ENCODE measurements around the gene GTPBP1. TPM values are rescaled to one million over a fixed set of nuclear protein-coding genes. Genes with fewer than 3 reads are reported as not detected.

GTPBP1 gene
- polyA plus RNA-seq, 4 donors: 36.8 to 63.6 (median 52.3) TPM

DNA sequence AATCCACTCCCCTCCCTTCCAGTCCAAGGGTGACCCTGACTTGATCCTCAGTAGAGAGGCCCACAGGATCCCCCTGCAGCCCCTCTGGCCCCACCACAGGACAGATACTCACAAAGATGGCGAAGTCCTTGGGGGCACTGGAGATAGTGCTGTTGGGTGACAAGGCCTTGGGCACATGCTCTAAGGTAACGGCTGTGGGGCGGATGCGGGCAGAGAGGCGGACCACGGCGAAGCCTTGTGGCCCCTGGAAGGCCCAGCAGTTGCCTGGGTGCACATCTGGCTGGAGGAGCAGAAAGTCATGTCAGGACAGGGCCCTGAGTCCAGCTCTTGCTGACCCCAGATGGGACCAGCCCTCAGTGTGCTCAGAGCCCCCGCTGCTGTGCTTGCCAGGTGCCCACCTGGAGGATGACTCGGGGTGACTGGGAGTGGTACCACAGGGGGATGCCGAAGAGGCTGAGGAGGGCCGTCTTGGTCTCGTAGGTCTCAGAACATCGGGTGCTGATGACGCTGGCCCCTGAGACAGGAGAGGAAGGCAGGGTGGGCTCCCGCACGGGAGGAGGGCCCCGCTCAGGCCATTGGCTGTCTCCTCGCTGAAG, 32.8 kb downstream of the GTPBP1 start:
- no peak for DNase-seq (ENCODE audit: low read depth in 4 of 4, low spot score in 2 of 4)

DNA sequence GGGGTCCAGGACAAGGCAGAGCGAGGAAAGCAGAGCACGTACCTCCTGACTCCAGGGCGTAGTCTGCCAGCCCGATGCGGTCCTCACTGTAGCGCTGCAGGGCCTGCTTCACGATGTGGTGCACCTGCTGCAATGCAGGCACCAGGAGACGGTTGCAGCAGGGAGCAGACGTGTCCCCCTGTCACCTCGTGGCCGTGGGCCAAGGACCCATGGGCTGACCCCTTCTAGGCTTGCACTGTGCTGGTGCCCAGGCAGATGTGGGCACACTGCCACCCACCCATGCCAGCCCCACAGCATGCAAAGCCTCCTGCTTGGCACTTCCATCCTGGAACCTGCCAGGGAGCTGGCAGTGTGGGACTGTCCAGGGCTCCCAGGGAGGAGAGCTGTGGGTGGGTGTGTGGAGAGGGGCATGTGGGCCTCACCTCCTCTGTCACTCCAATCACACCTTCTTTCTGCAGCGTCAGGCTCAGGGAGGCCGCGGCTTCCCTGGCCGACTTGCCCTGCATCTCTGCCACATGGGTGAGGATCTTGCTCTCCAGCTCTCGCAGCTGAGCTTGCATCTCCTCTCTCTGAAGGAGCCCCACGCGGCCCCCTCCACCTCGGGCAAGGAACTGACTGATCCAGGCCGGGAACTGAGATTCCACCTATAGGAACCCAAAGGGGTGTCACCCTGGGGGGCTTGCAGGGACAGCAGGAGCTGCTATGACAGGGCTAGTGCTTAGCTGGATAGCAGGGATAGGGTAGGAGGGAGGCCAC, 33.7 kb downstream of the GTPBP1 start:
- DNase-seq (ENCODE audit: low read depth in 4 of 4, low spot score in 2 of 4): no peak

DNA sequence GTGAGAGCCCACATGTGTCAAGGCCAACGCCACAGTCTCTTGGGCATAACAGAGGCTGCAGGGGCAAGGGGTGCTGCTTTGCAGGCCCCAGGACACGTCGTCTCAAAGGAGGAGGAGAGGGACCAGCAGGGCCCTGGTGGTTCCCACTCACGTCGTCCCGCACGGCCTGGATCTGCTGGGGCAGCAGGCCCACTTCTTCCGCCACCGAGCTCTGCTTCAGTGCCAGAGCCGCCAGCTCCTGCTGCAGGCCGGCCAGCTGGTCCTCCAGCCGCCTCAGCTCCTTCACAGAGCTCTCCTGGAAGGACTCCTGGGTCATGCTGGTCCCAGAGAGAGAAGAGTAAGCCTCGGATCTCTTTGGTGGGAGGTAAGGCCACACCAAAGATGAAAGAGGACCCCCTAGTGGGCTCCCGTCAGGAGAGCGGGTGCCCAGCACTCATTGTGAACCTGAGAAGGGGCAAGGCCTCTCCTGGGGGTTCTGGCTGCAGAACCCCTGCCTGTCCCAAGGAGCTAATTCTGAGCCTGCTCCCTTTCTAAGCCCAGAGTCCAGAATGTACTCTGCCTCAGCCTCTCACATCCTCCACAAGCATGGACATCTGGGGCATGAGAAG, 34.5 kb downstream of the GTPBP1 start:
- DNase-seq (ENCODE audit: low read depth in 4 of 4, low spot score in 2 of 4): no peak

DNA sequence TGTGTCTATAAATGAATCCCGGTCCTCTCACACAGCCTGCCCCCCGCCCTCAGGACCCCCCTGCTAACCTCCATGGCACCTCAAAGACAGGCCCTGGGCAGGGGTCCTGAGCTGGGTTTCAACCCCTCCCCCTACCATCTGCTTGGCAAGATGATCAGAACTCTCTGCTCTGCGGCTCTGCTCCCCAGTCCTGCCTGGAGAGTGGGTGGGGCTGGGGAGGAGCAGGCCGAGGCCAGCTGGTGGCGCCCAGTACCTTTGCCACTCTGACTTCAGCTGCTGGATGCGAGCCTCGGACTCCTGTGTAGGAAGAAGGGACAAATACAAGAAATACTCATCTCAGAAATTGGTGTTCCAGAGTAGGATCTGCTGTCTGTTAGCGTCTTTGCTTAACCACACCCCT, 35.0 kb downstream of the GTPBP1 start:
- DNase-seq (ENCODE audit: low read depth in 4 of 4, low spot score in 2 of 4): no peak

DNA sequence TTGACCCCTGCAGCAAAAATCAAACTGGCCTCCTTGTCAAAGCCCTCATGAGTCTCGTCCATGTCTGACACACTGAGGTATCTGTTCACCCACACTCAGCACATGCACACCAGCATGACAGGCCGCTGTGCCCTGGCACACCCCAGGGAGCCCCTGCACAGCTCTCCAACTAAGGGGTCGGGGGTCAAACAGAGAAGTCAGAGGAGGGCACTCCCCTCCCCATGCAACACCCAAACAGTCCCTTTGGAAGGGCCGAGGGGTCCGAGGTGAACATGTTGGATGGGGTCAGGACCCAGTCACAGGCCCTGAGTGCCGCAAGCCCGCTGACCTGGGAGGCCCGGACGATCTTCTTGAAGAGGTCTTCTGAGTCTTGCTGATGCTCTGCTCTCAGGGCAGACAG, 35.4 kb downstream of the GTPBP1 start:
- no peak for DNase-seq (ENCODE audit: low read depth in 4 of 4, low spot score in 2 of 4)

DNA sequence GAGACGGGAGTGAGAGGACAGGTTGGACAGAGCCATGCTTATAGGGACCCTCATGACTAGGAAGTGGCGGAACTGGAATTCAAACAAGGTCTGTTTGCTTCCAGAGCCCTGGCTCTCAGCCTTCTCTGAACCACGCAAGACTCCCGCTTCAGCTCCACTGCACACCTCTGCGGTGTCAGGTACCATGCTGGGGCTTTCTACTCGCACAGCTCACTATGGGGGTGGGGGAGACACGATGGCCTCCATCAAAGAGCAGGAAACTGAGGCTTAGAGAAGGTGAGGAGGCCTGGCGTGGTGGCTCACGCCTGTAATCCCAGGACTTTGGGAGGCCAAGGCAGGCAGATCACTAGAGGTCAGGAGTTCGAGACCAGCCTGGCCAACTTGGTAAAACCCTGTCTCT, 35.8 kb downstream of the GTPBP1 start:
- no peak for DNase-seq (ENCODE audit: low read depth in 4 of 4, low spot score in 2 of 4)

DNA sequence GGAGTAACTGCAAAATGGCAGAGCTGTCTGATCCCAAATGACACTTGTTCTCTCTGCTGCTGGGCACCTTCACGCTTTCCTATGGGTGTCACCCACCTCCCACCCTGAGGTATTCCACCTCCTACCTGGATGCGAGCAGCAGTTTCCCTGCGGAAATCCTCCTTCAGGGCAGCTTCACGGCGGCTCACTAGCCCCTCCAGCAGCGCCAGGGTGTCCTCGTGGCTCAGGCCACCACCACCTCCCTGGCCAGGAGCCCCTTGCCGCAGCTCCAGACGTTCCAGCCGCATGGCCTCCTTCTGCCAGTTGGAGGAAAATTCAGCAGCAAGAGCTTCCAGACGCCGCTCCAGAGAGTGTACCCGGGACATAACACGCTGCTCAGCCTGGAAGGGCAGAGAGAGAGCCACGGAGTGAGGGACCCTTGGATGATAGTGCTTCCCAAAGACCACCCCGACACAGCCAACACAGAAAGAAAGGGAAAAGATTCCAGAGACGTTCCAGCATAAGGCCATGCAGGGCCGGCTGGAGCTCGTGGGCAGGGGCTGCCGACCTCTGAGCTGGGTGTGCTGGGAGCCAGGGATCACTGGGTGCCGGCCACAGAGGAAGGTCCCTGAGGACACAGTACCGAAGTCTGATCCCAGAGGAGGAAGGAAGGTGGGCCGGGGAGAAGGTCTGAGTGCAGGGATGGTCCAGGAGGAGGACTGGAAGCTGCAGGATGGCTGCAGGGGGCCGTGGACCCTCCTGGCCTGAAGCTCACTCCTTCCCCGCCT, 36.6 kb downstream of the GTPBP1 start:
- no peak for DNase-seq (ENCODE audit: low read depth in 4 of 4, low spot score in 2 of 4)

DNA sequence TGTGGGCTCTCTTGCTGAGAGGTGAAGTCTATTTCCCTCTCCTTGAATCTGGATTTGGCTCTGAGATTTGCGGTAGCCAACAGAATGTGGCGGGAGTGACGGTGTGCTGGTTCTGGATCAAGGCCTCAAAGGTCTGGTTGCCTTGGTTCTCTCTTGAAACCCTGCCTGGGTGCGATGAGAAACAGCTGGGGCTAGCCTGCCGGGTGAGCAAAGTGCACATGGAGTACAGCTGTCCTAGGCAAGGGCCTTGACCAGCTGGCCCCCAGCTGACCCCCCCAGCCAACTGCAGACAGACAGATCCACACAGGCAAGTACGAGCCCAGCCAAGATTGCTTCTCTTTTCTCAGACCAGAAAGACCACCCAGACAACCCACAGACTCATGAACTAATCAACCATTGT, 39.2 kb downstream of the GTPBP1 start:
- no peak for DNase-seq (ENCODE audit: low read depth in 4 of 4, low spot score in 2 of 4)

DNA sequence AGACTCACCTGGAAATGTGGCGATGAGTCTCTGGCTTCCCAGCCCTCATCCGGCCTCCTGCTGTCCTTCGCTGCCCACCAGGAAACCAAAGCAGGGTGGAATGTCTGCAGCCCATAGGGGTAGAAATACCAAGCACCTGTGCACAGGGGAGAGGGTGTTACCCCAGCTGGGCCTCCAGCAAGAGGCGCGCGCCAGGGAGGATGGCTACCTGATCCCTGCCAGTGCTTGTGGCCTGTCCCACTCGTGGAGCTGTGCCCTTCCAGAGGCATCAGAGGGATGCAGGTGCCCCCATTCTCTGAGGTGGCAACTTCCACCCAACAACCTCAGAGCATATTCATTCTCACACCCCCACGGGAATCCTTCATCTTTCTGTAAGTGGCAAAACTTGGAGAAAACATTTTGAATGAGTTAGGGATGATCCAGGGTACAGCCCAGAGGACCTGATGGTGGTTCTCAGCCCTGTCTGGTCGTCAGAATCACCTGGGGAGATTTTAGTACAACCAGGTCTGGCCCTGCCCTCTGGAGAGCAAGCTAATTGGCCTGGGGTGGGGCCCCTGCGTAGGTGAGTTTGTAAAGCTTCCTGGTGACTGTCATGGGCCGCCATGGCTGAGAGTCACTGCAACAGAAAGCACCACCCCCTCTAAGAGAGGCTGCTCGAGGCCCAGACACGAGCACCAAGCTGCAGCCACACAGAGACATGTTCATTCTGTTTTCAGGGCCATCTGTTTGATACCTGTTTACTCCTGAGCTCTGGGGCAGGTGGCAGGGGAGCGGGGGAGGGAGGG, 40.1 kb downstream of the GTPBP1 start:
- DNase-seq (ENCODE audit: low read depth in 4 of 4, low spot score in 2 of 4): no peak

DNA sequence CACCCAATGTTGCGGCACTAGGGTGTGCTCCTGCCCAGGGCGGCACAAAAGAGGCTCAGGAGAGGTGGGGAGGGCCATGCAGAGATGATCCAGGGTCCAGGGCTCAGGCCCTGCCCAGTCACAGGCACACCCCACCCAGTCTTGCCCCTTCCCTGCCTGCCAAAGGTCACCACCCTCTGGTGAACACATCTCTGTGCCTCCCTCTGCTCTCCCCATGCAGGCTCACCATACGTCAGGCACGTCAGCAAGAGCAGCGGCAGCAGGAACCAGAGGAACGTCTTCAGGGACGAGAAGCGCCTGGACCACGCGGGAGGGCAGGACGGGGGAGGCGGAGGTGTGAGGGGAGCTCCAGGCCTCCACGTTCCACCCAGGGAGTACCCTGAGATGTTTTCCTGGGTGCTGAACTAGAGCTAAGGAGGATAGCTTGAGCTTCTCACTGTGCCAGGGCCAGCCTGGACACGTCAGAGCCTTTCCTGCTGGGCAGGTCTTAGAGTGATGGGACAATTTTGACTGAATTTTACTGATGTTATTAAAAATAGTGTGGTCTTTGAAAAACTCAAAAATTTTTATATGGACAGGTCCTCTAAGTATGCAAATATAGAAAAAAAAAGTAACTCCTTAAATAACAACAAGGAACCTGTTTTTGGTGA, 42.9 kb downstream of the GTPBP1 start:
- DNase-seq (ENCODE audit: low read depth in 4 of 4, low spot score in 2 of 4): no peak

DNA sequence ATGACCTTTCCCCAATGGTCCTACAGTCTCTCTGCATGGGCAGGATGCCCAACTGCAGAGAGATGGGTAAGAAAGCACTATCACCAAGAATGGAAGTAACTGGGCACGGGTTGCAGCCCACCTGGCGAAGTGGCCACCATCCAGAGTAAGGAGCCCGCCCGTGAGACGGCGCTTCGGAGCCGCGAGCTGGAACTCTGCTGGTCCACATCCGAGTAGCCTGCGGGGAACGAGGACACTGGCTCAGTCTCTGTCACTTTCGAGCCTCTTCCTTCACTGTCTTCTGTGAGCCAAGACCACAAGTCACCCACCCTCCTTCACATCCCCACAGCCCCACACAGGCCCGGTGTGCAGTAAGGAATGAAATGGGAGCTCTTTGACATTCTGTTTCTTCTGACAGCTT, 44.4 kb downstream of the GTPBP1 start:
- DNase-seq (ENCODE audit: low read depth in 4 of 4, low spot score in 2 of 4): no peak

DNA sequence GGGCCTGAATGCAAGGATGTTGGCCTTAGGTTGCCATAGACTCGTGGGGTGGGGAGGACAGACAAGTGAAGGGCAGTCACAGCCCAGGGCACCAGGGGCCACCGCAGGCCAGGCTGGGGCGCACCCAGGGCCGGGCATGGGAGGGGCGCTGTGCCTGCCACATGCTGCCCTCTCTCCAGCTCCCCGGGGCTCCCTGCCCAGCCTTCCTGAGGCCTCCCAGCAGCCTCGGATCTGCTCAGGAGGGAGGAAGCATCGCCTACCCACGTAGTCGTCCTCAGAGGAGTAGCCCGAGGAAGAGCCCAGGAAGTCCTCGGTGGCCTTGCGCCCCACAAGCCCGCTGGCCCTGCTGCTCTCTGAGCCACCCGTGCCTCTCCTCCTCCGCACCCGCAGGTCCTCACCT, 44.9 kb downstream of the GTPBP1 start:
- no peak for DNase-seq (ENCODE audit: low read depth in 4 of 4, low spot score in 2 of 4)

DNA sequence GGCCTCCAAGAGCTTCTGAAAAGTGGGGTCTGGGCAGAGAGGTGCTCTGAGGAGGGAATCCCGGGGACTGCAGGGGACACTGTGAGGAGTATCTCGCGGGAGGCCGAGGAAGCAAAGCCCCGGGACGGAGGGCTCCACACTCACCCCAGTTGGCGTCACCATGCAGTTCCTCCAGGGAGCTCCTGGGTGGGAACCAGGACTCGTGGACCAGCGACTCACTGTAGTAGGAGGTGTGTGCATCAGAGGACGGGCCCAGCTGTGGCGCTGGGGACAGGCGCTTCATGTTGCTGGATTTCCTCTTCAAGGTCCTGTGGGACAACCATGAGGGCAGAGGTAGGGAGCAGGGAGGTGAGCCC, 45.3 kb downstream of the GTPBP1 start:
- no peak for DNase-seq (ENCODE audit: low read depth in 4 of 4, low spot score in 2 of 4)

DNA sequence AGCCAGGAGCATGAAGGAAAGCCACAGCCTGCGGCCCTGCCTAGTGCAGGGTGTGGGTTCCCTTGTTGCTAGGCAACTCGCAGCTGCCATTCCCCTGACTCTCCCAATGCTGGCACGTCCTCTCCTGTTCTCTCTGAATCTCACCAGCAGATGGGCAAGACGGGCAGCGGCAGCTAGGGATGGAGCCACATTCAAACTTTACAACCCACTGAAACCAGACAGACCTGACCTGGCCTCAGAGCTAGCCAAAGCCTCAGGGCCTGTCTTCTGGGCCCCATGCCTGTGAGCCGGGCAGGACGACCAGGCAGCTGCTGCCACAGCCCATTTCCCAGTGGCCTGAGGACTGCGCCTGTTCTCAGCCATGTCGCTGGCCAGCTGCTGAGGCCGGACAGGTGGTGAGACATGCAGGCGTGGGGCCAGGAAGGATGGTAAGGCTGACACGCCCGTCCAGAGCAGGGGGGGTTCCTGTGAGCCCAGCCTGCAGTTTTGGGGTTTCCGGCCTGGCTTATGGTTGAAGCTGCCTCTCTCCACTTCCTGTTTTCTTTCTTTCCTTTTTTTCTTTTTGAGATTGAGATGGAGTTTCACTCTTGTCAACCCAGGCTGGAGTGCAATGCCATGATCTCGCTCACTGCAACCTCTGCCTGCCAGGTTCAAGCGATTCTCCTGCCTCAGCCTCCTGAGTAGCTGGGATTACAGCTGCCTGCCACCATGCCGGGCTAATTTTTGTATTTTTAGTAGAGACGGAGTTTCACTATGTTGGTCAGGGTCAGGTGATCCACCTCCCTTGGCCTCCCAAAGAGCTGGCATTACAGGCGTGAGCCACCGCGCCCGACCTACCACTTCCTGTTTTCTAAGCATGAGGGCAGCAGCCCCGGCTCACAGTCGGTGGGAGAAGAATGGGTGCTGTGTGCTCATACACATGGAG, 45.9 kb downstream of the GTPBP1 start:
- DNase-seq (ENCODE audit: low read depth in 4 of 4, low spot score in 2 of 4): no peak

DNA sequence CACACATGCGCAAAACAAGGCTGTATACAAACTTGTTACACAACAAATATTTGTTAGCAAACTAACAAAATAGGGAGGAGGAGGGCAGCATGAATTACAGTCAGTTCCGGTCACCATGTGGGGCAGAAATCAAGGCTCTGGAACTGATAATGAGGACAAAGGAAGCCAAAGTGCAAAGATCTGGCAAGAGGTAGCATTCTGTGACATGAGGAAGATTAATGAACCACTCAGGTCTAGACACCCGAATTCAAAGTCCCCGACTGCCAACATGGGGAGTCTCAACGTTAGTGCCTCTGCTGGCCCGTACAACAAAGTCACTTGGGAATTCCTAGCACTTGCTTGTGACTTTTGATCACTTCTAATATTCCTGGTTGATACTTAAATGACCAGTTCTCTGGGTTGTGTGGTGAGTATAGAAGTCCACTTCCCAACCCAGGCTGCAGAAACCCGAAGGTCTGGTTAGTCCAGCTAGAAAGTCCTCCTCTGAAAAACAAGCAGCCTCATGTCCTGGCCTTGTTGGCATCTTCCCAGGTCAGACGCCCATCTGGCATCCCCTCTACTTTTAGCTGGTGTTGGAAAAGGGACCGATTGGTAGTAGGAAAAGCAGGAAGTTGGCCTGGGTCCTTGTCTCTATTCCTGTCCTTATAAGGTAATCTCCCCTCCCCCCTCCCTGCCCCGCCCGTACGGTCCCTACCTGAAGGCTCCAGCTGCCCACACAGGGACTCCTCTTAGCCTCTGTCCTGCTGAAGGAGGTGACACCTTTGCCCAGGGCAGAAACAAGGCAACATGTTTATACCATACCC, 48.4 kb downstream of the GTPBP1 start:
- DNase-seq (ENCODE audit: low read depth in 4 of 4, low spot score in 2 of 4): no peak

DNA sequence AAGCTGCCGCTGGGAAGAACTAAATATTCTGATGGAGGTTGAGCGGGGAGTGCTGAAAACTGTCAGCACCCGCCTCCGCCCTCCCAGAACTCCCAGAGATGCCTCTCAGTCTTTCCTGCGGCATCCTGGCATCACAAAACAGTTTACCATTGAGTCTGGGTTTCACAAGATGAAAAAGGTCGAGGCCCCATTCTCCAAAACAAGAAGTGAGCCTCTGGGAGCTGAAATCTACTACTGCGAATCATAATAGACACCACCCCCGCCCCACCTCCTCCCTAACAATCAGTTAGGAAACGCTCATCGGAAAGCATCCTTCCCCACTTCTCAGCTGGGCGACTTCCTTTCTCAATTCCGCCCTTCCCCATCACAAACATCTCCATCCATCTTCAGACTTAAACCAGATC, 49.0 kb downstream of the GTPBP1 start:
- DNase-seq (ENCODE audit: low read depth in 4 of 4, low spot score in 2 of 4): no peak

DNA sequence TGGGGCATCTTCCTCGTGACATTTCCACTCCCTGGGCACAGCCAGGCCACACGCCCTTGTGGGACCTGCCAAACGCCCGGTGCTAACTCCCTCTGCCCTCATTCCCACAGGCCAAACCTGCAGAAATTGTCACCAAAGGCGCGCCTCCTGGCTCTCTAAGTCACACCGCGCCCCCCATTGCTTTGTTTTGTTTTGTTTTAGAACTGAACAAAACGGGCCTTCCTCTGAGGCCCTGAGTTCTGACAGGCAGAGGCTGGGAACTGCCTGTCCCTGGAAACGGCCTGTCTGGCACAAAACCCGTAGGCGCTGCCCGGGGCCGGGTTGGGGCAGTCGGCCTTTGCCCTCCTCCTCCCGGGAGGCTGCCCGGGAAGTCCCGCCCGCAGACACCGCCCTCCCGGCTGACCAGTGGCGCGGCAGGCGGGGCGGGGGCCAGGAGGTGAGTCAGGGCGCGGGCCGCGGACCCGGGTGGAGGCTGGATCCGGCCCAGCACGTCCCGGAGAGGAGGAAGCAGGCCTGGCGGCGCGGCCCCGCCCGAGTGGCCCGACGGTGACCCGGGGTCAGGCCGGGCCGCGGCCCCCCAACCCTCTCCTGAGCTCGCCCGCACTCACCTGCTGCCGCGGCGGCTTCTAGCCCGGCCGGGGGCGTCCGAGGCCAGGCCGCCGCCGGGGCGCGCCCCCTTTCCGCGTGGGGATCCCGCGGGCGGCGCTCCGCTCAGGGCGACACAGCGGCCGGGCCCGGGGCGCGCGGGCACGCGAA, 49.6 kb downstream of the GTPBP1 start:
- DNase-seq (ENCODE audit: low read depth in 4 of 4, low spot score in 2 of 4): no peak

Data from left renal cortex interstitium (tissue), 4 donors.